ENCODE data around the gene TMEM80.

TMEM80 gene

GRCh38 chr11:702462-703461 is 7.1 kb downstream of the TMEM80 start:
- no peak for DNase-seq

DNA sequence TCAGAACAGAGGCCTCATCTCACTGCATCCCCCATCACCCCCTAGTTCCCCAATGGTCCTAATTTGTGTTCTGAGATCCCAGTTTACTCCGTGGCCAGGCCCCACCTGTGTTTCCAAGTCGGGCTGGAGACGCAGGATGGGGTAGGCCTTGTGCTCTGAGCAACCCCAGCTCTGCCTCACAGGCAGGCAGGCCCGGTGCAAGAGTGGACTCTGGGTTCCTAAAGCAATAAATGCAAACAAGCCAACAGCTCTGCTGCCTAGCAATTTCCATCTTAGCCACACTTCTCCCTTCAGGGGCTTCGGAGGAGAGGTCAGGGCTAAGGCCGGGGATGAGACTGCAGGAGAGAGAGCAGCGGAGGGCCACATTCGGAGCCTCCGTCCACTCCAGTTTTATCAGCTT is 7.9 kb downstream of the TMEM80 start:
- no peak for DNase-seq

DNA sequence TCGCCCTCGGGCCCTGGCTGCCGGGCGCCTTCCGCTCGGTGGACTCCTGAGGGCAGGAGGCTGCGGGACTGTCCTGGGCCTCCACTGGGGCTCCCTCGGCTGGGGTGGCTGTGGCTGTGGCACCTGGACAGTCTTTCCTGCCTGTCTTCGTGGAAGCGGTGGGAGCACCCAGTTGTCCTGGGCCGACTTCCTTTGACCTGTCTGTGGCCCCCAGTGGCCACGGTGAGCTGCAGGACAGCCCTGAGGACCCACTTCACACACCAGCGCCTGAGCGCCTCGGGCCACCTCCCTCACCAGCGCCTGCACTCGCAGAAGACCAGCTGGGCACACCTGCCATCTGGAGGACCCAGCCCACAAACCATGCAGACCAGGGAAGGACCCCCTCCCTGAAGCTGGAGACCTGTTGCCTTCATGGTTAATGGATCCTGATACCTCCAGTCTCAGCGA is 8.6 kb downstream of the TMEM80 start:
- no peak for DNase-seq

- no peak for DNase-seq
These were observed 9.4 kb downstream of the TMEM80 start for GRCh38 chr11:704781-705645.

GRCh38 chr11:705646-706438 is 10.2 kb downstream of the TMEM80 start, which contains the start of gene EPS8L2:
EPS8L2 (plus strand) TSS chr11:706231; CDS start chr11:709408, 3,177 bp downstream.
- peak; percentile 48 for DNase-seq

DNA sequence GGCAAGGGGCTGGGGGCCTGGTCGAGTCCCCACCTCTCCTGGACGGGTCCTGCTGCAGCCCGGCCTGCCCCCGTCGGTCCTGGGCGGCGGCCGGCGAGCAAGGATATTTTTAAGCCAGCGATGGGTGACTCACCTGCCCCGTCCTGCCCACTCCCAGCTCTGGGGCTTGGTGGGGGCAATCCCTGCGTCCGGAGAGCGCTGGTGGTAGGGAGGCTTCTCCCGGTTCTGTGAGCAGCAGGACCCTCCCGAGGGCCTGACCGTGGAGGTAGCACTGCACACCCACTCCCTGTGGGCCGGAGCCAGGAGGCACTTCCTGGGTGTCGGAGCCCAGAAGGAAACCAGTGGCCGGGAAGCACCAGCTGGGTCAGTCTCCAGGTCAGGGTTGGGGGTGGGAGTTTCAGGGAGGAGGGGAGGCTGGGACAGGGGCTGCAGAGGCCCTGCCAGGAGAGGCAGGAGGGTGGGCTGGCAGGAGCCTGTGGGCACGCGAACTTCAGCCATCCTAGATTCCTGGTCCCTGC is 10.9 kb downstream of the TMEM80 start:
- DNase-seq: no peak

- DNase-seq: no peak
These were observed 11.6 kb downstream of the TMEM80 start for GRCh38 chr11:706957-707816.

DNA sequence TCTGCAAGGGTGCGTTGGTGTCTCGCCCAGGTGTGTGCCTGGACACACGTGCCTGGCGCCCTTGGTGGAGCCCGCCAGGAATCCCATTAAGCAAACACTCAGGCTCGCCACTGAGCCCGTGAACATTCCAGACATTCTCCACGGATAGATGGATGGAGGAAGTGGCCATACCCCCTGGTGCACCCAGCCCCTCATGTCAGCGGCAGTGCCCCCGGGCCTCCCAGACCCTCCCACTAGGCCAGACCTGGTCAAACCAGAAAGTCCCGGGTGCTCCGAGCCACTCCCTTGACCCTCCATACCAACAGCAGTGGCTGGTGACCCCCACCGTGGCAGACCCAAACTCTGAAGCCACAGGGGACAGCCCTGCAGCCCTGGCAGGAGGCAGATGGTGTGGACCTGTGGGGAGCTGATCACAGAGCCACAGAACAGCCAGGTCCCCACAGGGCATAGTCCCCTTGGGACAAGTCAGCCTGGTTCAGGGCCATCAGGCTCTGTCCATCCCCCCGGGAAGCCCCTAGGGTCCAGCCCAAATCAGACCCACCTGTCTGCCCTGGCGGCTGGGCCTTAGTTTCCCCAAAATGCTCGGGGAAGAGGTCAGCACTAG is 12.3 kb downstream of the TMEM80 start:
- no peak for DNase-seq

GRCh38 chr11:708511-708910 is 12.9 kb downstream of the TMEM80 start:
- no peak for DNase-seq

DNA sequence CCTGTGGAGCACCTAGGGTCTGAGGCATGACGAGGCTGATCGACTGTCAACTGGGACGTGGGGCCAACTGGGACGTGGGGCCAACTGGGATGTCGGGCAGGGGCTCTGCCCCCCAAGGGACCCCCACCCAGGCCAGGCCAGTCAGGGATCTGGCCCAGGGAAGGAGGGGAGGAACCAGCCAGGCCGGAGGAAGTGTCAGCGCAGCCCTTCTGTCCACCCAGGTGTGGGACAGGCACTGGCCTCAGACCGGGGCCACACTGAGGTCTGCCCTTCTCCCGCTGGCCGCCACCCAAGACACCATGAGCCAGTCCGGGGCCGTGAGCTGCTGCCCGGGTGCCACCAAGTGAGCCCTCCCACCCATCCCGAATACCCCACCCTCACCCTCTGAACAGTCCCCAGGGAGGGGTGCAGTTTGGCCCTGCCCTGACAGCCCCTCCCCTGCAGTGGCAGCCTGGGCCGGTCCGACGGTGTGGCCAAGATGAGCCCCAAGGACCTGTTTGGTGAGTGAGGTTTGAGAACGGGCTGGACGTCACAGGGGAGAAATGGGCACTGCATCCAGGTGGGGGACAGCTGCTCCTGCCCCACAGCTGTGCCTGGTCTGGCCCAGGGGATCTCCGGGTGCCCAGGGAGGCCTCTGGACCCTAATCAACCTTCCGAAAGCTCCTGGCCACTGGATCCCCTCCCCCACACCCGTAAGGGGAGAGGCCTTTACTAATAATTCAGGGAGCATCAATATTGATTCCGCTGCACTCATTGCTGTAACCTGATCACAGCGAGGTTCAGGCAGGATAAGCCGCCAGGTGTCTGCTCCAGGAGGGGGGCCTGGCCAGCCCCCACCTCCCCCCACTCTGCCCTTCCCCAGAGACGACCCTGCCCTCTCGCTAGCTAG is 13.7 kb downstream of the TMEM80 start:
- no peak for DNase-seq

- DNase-seq: no peak
These were observed 18.8 kb downstream of the TMEM80 start for GRCh38 chr11:714436-714835.

- no peak for DNase-seq
These were observed 23.8 kb downstream of the TMEM80 start for GRCh38 chr11:719214-720016.

DNA sequence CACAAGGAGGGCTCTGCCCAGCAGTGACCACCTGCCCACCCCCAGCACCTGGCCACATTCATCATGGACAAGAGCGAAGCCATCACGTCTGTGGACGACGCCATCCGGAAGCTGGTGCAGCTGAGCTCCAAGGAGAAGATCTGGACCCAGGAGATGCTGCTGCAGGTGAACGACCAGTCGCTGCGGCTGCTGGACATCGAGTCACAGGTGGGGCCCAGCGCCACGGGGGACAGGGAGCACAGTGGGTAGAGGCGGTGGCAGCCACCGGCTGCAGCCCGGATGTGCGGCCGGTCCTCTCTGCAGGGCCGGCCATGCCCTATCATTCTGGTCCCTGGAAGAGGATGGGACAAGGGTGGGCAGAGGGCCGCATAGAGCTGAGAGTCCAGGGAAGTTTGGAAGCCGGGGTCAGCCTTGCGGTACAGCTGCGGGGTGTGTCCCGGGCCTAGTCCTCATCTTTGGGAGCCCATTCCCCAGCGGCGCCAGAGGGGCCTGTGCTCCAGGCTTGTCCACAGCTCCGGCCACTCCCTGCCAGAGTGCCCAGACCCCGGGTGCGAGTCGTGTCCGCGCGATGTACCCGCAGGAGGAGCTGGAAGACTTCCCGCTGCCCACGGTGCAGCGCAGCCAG is 24.5 kb downstream of the TMEM80 start:
- DNase-seq: no peak

DNA sequence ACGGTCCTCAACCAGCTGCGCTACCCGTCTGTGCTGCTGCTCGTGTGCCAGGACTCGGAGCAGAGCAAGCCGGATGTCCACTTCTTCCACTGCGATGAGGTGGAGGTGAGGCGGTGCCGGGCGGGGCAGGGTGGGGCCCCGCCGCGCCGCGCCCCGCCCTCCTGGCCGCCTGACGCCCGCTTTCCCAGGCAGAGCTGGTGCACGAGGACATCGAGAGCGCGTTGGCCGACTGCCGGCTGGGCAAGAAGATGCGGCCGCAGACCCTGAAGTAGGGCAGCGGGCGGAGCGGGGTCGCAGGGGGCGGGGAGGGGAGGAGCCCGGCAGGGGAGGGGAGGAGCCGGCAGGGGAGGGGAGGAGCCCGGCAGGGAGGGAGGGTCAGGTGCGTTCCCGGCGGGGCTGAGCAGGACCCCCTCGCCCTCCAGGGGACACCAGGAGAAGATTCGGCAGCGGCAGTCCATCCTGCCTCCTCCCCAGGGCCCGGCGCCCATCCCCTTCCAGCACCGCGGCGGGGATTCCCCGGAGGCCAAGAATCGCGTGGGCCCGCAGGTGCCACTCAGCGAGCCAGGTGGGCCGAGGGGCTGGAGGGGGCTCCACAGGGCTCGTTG is 25.1 kb downstream of the TMEM80 start:
- DNase-seq: peak; percentile 63

- DNase-seq: no peak
These were observed 25.7 kb downstream of the TMEM80 start for GRCh38 chr11:721247-721740.

GRCh38 chr11:721741-722345 is 26.2 kb downstream of the TMEM80 start:
- peak; percentile 65 for DNase-seq

DNA sequence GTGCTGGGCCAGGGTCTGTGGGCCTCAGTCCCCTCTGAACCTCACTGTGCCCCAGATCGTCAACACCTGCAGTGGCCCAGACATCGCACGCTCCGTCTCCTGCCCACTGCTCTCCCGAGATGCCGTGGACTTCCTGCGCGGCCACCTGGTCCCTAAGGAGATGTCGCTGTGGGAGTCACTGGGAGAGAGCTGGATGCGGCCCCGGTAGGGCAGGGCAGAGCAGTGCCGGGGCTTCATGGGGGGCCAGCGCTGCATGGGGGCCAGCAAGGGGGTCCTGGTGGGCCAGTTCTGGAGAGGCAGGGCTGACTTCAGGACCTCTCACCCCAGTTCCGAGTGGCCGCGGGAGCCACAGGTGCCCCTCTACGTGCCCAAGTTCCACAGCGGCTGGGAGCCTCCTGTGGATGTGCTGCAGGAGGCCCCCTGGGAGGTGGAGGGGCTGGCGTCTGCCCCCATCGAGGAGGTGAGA is 26.8 kb downstream of the TMEM80 start:
- DNase-seq: no peak
